ENCODE data around the gene TBX2.
"Not testable (repeated sequence)": the region's sequence is repeated elsewhere in the genome, so short reads cannot be mapped to it uniquely, and the experiment has no call there.

TBX2 gene

DNA sequence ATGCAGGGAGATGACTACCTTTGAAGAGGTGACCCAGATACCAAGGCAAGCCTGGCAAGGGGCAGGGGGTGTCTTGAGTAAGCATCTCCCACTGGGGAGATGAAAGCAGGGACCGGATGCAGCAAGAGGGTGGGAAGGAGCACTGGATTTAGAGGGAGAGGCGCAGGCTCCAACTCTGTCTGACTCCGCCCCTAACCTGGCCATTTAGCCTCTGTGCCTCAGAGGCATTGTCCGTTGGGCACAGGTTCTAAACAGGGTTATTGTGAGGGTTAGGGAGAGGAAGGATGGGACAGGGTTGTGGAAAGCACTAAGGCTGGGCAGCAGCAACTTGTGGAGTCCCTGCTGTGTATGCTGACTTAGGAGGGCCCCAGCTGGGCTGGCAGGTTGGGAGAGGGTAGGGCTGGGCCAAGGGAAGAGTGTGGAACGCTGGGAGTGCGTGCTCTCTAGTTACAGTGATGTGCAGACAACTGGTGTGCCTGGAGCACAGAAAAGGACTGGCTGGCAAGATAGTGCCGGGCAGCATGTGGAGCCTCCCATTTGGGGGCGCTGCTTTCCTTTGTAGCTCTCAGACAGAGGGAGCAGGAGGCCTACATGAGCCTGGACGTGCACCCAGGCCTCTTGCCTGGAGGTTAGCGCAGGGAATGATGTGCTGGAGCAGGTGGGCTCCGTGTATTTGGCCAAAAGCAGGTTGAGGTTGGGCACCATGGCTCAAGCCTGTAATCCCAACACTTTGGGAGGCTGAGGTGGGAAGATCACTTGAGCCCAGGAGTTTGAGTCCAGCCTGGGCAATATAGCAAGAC, 26.2 kb downstream of the TBX2 start:
- Mint-ChIP-seq H3K9me3 (no peaks in the 10 kb centered on the region), H3K27me3 (peaks cover 54% of the 10 kb centered on the region), H3K27ac (peak overlapping the region; percentile 47), H3K4me1 (no peaks in the 10 kb centered on the region), H3K36me3 (no peaks in the 10 kb centered on the region), H3K4me3 (no peak overlapping the region)
- CTCF ChIA-PET: interaction anchor here (1.1 kb wide), 1 partner anchor 9 kb away, joined by 4 read pairs; no protein-coding TSS in a partner anchor
- no peak for DNase-seq

DNA sequence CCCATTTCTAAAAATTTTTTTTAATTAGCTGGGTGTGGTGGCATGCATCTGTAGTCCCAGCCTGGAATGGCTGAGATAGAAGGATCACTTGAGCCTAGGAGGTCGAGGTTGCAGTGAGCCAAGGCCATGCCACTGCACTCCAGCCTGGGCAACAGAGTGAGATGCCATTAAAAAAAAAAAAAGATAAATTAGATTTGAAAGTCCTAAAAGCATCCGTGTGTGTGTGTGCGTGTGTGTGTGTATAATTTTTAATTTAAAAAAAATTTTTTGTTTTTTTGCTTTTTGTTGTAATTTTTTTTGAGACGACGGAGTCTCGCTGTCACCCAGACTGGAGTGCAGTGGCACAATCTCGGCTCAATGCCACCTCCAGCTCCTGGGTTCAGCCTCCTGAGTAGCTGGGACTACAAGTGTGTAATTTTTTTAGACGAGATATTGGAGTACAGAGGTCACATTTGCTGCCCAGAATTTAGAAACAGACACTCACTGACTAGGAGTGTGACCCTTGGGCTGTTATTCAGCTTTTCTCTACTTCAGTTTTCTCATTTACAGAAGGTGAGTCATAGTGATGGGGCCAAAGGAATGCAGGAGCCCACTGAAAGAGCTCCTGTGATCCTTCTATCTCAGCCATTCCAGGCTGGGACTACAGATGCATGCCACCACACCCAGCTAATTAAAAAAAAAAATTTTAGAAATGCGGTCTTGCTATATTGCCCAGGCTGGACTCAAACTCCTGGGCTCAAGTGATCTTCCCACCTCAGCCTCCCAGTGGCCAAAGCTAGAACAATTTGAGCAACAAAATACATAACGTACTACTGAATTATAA, 27.1 kb downstream of the TBX2 start:
- H3K27ac Mint-ChIP-seq: no peak overlapping the region
- no peak for DNase-seq
- no peaks in the 10 kb centered on the region for H3K36me3 Mint-ChIP-seq
- peaks cover 47% of the 10 kb centered on the region for H3K27me3 Mint-ChIP-seq
- CTCF ChIA-PET: interaction anchor here (1.1 to 1.3 kb wide), 2 partner anchors 9 to 11 kb away, joined by 3 to 4 read pairs; no protein-coding TSS in a partner anchor
- no peaks in the 10 kb centered on the region for H3K4me1 Mint-ChIP-seq
- H3K4me3 Mint-ChIP-seq: no peak overlapping the region
- no peaks in the 10 kb centered on the region for H3K9me3 Mint-ChIP-seq

DNA sequence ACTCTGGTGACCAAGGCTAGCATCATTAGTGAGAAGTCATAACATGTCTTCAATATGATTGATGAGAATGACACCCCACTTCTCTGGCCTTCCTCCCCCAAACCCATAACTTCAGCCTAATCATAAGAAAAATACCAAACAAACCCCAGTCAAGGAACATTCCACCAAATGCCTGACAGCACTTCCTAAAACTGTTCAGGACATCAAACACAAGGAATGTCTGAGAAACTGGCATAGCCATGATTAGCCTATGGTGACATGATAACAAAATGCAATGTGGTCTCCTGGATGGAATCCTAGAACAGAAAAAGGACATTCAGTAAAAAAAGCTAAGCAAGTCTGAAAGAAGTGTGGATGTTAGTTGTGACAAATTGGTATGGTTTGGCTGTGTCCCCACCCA, 27.9 kb downstream of the TBX2 start:
- Mint-ChIP-seq H3K4me3 (no peak overlapping the region), H3K4me1 (no peaks in the 10 kb centered on the region), H3K9me3 (no peaks in the 10 kb centered on the region), H3K27me3 (peaks cover 45% of the 10 kb centered on the region), H3K36me3 (no peaks in the 10 kb centered on the region), H3K27ac (no peak overlapping the region)
- DNase-seq: no peak
- CTCF ChIA-PET: interaction anchor here (1.3 kb wide), 1 partner anchor 11 kb away, joined by 3 read pairs; no protein-coding TSS in a partner anchor

DNA sequence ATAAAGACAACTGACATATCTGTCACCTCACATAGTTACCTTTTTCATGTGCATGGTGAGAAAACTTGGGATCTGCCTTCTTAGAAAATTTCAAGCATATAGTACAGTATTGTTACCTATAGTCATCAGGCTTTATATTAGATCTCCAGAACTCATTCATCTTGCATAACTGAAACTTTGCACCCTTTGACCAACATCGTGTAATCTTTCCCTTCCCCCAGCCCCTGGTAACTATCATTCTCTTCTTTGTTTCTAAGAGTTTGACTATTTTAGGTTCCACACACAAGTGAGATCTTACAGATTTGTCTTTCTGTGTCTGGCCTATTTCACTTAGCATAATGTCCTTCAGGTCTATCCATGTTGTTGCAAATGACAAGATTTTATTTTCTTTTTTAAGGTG, 29.6 kb downstream of the TBX2 start:
- CTCF ChIA-PET: no interaction called here
- DNase-seq: no peak
- H3K36me3 Mint-ChIP-seq: no peaks in the 10 kb centered on the region
- H3K27me3 Mint-ChIP-seq: peaks cover 39% of the 10 kb centered on the region
- H3K27ac Mint-ChIP-seq: no peak overlapping the region
- H3K4me3 Mint-ChIP-seq: no peak overlapping the region
- no peaks in the 10 kb centered on the region for H3K9me3 Mint-ChIP-seq
- no peaks in the 10 kb centered on the region for H3K4me1 Mint-ChIP-seq

DNA sequence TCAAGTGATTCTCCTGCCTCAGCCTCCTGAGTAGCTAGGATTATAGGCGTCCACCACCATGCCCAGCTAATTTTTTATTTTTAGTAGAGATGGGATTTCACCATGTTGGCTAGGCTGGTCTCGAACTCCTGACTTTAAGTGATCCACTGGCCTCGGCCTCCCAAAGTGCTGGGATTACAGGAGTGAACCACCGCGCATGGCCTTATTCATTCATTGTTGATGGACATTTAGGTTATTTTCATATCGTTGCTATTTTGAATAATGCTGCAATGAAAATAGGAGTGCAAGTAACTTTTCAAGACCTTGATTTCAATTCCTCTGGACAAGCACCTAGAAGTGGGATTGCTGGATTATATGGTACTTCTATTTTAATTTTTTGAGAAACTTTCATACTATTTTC, 30.2 kb downstream of the TBX2 start:
- H3K9me3 Mint-ChIP-seq, H3K27ac Mint-ChIP-seq, H3K4me1 Mint-ChIP-seq, CTCF ChIA-PET, DNase-seq, H3K36me3 Mint-ChIP-seq, H3K4me3 Mint-ChIP-seq: not testable (repeated sequence)
- peaks cover 39% of the 10 kb centered on the region for H3K27me3 Mint-ChIP-seq

DNA sequence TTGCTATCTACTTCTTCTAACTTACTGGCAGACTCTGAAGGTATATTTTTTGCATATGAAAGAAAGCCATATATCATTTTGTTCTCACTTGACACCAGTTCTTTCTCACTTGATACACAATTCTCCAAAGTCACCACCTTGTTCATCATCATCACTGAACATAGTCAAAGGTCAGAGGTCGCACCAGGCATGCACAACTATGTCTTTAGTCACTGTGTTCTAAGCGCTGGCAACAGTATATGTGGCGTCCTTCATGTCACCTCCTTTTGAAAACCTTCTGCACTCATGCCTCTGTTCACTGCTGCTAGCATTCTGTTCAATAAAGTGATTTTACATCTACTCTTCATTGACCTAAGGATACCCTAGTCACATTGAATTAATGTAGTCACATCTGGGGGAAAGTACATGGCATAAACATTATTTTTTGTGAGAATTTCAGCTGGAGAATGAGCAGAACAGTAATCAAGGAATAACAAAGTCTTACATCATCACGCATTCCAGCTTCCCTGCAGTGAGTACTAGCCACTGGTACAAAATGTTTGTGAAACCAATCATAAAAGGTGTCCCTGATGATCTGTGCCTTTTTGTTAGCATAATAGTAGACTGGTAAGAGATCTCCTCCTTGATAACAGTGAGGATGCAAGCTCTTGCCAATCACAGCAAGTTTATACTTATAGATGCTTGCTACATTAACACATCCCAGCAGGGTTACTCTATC, 32.1 kb downstream of the TBX2 start:
- CTCF ChIA-PET: no interaction called here
- H3K36me3 Mint-ChIP-seq: no peaks in the 10 kb centered on the region
- peaks cover 29% of the 10 kb centered on the region for H3K27me3 Mint-ChIP-seq
- no peak overlapping the region for H3K4me3 Mint-ChIP-seq
- H3K9me3 Mint-ChIP-seq: no peaks in the 10 kb centered on the region
- no peak overlapping the region for H3K27ac Mint-ChIP-seq
- no peaks in the 10 kb centered on the region for H3K4me1 Mint-ChIP-seq
- no peak for DNase-seq

DNA sequence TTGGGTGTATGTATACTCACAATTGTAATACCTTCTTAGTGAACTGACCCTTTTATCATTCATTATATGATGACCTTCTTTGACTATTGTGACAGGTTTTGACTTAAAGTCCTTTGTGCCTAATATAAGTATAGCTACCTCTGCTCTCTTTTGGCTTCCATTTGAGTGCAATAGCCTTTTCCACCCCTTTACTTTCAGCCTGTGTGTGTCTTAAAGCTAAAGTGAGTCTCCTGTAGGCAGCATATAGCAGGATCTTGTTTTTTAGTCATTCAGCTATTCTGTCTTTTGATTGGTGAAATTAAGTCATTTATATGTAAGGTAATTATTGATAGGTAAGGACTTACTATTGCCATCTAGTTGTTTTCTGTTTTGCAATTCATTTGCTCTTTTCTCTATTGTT, 36.6 kb downstream of the TBX2 start:
- no peak overlapping the region for H3K4me3 Mint-ChIP-seq
- H3K9me3 Mint-ChIP-seq: peaks cover 7% of the 10 kb centered on the region
- CTCF ChIA-PET: interaction anchor here (1.1 kb wide), 1 partner anchor 23 kb away, joined by 4 read pairs; no protein-coding TSS in a partner anchor
- no peak overlapping the region for H3K27ac Mint-ChIP-seq
- H3K4me1 Mint-ChIP-seq: no peaks in the 10 kb centered on the region
- no peaks in the 10 kb centered on the region for H3K36me3 Mint-ChIP-seq
- H3K27me3 Mint-ChIP-seq: peaks cover 53% of the 10 kb centered on the region
- DNase-seq: no peak

DNA sequence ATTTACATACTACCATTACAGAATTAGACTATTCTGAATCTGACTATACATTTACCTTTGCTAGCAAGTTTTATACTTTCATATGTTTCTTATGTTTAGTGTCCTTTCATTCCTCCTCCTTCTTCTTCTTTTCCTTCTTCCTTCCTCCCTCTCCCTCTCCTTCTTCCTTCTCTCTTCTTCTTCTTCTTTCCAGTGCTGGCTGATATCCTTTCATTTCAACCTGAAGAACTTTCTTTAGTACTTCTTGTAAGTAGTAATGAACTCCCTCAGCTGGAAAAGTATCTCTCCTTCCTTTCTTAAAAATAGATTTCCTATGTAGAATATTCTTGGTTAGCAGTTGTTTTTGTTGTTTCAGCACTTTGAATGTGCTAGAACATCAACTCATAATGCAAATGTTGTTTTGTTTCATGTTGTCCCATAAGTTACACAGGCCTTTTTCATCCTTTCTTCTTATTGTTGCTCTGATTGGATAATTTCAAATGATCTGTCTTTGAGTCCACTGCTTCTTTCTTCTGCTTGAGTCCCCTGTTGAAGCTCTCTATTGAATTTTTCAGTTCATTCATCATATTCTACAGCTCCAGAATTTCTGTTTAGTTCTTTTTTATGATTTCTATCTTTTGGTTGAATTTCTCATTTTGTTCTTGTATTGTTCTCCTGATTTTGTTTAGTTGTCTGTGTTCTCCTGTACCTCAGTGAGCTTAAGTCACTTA, 37.5 kb downstream of the TBX2 start:
- CTCF ChIA-PET: interaction anchor here (1.1 kb wide), 1 partner anchor 24 kb away, joined by 4 read pairs; no protein-coding TSS in a partner anchor
- no peak overlapping the region for H3K4me3 Mint-ChIP-seq
- H3K27me3 Mint-ChIP-seq: peaks cover 53% of the 10 kb centered on the region
- no peaks in the 10 kb centered on the region for H3K36me3 Mint-ChIP-seq
- peaks cover 7% of the 10 kb centered on the region for H3K9me3 Mint-ChIP-seq
- DNase-seq: no peak
- no peak overlapping the region for H3K27ac Mint-ChIP-seq
- H3K4me1 Mint-ChIP-seq: no peaks in the 10 kb centered on the region

DNA sequence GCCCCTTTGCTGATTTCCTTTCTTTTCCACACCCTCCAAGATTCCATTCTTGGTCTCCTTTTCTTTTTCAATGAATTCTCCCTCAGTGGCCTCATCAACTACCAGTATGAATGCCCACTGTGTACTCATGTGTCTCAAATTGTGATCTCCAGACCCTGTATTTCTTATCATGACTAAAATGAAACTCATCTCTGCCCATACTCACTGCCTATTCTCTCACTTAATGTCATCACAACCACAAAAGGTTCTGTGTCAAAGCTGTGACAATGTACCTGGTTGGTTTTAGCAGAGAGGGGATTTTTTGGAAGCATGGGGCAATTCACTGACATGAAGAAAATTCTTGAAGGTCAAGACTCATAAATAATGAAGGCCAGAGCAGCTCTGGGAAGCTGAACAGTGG, 41.1 kb downstream of the TBX2 start:
- Mint-ChIP-seq H3K4me3 (no peak overlapping the region), H3K27ac (no peak overlapping the region), H3K27me3 (peaks cover 61% of the 10 kb centered on the region), H3K4me1 (no peaks in the 10 kb centered on the region), H3K36me3 (no peaks in the 10 kb centered on the region), H3K9me3 (peaks cover 7% of the 10 kb centered on the region)
- CTCF ChIA-PET: no interaction called here
- DNase-seq: no peak

DNA sequence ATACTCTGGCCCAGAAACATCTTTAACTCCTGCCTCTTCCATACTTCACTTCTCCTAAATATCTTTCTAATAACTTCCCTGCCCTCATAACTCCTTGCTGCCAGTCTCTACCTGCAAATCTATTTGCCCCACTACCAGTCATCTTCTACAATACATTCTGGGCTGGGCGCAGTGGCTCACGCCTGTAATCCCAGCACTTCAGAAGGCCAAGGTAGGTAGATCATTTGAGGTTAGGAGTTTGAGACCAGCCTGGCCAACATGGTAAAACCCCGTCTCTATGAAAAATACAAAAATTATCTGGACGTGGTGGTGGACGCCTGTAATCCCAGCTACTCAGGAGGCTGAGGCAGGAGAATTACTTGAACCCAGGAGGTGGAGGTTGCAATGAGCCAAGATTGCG, 41.9 kb downstream of the TBX2 start:
- H3K4me1 Mint-ChIP-seq, H3K9me3 Mint-ChIP-seq, H3K4me3 Mint-ChIP-seq, DNase-seq, H3K27ac Mint-ChIP-seq, CTCF ChIA-PET, H3K36me3 Mint-ChIP-seq: not testable (repeated sequence)
- H3K27me3 Mint-ChIP-seq: peaks cover 63% of the 10 kb centered on the region

DNA sequence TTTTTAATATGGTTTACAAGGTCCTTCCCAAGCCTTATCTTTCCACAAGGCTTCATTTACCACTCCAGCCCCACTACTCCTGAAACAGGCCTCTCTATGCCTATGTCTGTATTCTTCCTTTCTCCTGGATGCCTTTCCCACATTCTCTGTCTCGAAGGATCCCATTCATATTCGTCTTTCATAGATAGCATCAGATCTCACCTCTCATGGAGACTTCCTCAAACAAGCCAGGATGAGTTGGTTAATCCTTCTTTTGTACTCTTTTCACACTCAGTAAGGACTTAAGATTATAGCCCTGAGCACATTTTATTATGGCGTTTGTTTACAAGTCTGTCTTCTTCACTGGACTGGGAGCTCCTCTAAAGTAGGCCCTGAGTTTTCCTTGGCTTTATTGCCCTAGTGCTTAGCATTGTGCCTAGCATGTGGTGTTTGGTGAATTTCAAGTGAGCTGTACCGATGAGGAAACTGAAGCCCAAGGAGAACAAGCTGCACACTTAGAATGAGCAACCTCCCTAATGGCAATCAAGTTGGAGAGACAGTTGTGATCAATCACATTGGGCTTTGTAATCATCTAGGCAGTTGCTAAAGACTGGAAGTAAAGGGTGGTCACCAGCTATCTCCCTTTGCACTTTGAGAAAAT, 42.6 kb downstream of the TBX2 start:
- Mint-ChIP-seq H3K4me1 (no peaks in the 10 kb centered on the region), H3K27me3 (peaks cover 63% of the 10 kb centered on the region), H3K4me3 (no peak overlapping the region), H3K36me3 (no peaks in the 10 kb centered on the region), H3K27ac (no peak overlapping the region), H3K9me3 (peaks cover 3% of the 10 kb centered on the region)
- CTCF ChIA-PET: no interaction called here
- DNase-seq: no peak

DNA sequence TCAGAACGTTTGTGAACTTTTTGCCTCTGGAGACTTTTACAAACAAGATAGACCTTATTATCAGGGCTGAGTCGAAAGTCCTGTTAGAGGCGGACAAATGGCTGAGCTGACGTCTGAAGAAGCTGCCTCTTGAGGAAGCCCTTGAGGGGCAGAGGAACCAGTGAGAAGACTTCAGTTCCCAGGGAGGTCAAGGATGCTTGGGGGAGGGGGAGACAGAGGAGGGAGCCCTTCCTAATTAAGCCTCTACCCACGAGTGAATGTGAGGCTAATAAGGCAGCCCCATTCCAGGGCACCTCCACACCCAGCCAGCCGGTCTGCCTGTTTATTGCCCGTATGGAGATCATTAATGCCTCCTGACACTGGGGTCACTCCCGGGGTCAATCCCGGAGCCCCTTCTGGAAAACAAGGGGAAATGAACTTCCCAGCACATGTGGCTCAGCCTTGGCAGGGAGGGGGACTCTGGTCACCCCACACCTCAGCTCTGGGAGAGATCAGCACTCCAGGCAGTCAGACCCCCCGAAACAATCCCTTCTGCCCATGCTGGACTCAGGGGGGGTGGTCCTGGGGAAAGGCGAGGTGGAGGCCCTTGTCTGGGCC, 43.3 kb downstream of the TBX2 start:
- Mint-ChIP-seq H3K4me1 (no peaks in the 10 kb centered on the region), H3K4me3 (no peak overlapping the region), H3K27ac (no peak overlapping the region), H3K9me3 (peaks cover 1% of the 10 kb centered on the region), H3K36me3 (no peaks in the 10 kb centered on the region), H3K27me3 (peaks cover 63% of the 10 kb centered on the region)
- DNase-seq: no peak
- CTCF ChIA-PET: no interaction called here

DNA sequence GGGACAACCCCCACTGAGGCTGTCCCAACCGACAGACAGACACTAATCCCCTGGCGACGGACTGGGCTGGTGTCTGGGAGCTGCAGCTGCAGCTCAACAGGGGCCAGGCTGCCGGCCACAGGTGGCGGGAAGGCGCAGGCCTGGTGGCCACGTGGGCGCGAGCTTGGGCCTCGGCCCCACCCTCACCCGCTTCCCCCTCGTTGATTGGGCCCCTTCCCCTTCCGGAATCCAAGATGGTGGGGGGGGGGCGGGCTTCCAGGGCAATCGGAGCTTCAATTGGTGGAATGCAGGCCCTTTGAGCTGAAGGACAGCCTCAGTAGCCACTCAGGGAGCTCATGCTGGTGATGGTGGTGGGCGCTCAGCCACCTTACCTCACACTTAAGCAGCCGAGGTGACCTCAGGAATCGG, 43.8 kb downstream of the TBX2 start:
- peaks cover 63% of the 10 kb centered on the region for H3K27me3 Mint-ChIP-seq
- CTCF ChIA-PET: no interaction called here
- no peak overlapping the region for H3K27ac Mint-ChIP-seq
- H3K4me3 Mint-ChIP-seq: no peak overlapping the region
- H3K4me1 Mint-ChIP-seq: no peaks in the 10 kb centered on the region
- H3K36me3 Mint-ChIP-seq: no peaks in the 10 kb centered on the region
- no peak for DNase-seq
- no peaks in the 10 kb centered on the region for H3K9me3 Mint-ChIP-seq
